Keratinocyte (primary cell): ENCODE data around the gene CBX2. TPM values are rescaled to one million over a fixed set of nuclear protein-coding genes. Genes with fewer than 3 reads are reported as not detected.

Source experiments
- DNase-seq: peaks from one replicate; pipeline ENCODE4 v3.0.0-alpha.2; 2011; ENCODE audit warnings: low read depth, missing footprints, low spot score
- FAIRE-seq: peaks from 2 replicates; lab custom pipeline; 2011; peaks lifted over from hg19 to GRCh38; lab: Jason Lieb, UNC
- H2AFZ ChIP-seq: 2 replicates; pipeline ENCODE4 v1.6.0; 2012; ENCODE audit warnings: low read length, control low read depth, inconsistent platforms; ENCODE audit not compliant: control insufficient read depth
- H3K27ac ChIP-seq: 2 replicates; pipeline ENCODE4 v1.5.1; 2011; ENCODE audit warnings: low read length; ENCODE audit not compliant: control insufficient read depth, insufficient read depth
- H3K27me3 ChIP-seq: 3 replicates; pipeline ENCODE4 v1.6.0; 2011; ENCODE audit warnings: low read length; ENCODE audit not compliant: control insufficient read depth, insufficient read depth; ENCODE audit errors: extremely low read depth
- H3K36me3 ChIP-seq, 2 experiments: 2 replicates in 1 of 2; 3 replicates in 1 of 2; pipeline ENCODE4 v1.5.1; 2011; ENCODE audit warnings: low read length in 2 of 2, mild to moderate bottlenecking in 1 of 2; ENCODE audit not compliant: control insufficient read depth in 2 of 2, insufficient read depth in 2 of 2; ENCODE audit errors: extremely low read depth in 1 of 2
- H3K4me1 ChIP-seq: 3 replicates; pipeline ENCODE4 v1.5.1; 2011; ENCODE audit warnings: low read length; ENCODE audit not compliant: control insufficient read depth, insufficient read depth; ENCODE audit errors: extremely low read depth
- H3K4me2 ChIP-seq: 3 replicates; pipeline ENCODE4 v1.6.0; 2011; ENCODE audit warnings: low read depth, low read length; ENCODE audit not compliant: control insufficient read depth, insufficient read depth; ENCODE audit errors: extremely low read depth
- H3K4me3 ChIP-seq, 3 experiments: fragments of 200-600 bp in 1 of 3; sonication (generic) in 1 of 3; 2 replicates in 2 of 3; 3 replicates in 1 of 3; pipeline ENCODE4 v1.5.1; 2011 to 2016; ENCODE audit warnings: low read length in 3 of 3, mild to moderate bottlenecking in 3 of 3, control low read depth in 2 of 3, inconsistent platforms in 1 of 3, low read depth in 1 of 3, mixed read lengths in 1 of 3, mixed run types in 1 of 3, moderate library complexity in 1 of 3; ENCODE audit not compliant: control insufficient read depth in 2 of 3, insufficient read depth in 2 of 3; ENCODE audit errors: extremely low read depth in 1 of 3
- H3K79me2 ChIP-seq: 2 replicates; pipeline ENCODE4 v1.6.0; 2012; ENCODE audit warnings: low read length; ENCODE audit not compliant: control insufficient read depth, insufficient read depth
- H3K9ac ChIP-seq: 3 replicates; pipeline ENCODE4 v1.6.0; 2011; ENCODE audit warnings: low read length; ENCODE audit not compliant: control insufficient read depth, insufficient read depth; ENCODE audit errors: extremely low read depth
- H3K9me1 ChIP-seq: 3 replicates; pipeline ENCODE4 v1.6.0; 2011; ENCODE audit warnings: low read length; ENCODE audit not compliant: control insufficient read depth, insufficient read depth; ENCODE audit errors: extremely low read depth
- H3K9me3 ChIP-seq: 2 replicates; pipeline ENCODE4 v1.5.1; 2012; ENCODE audit warnings: low read depth, low read length; ENCODE audit not compliant: control insufficient read depth
- H4K20me1 ChIP-seq: 3 replicates; pipeline ENCODE4 v1.6.0; 2011; ENCODE audit warnings: low read length; ENCODE audit not compliant: control insufficient read depth, insufficient read depth; ENCODE audit errors: extremely low read depth
- EZH2 ChIP-seq: IDR thresholded peaks from one replicate; pipeline ENCODE4 v1.6.1; 2012; ENCODE audit warnings: inconsistent platforms, mild to moderate bottlenecking, low read length, moderate library complexity
- dilution Hi-C: fragments of 300-500 bp; cut with MboI; formaldehyde crosslinking; loops from one replicate; pipeline ENCODE4 v1.7.0; 2020; ENCODE audit warnings: low sequenced_read_pairs; ENCODE audit not compliant: extremely low pct_ligation_motif_present
- polyA plus RNA-seq, 5 experiments: library from polyadenylated mRNA; depleted of rRNA in 3 of 5; stranded (reverse) in 3 of 5; stranded (forward) in 1 of 5; unstranded in 1 of 5; fragments of >200 nt; gene quantifications; 1 replicate in 1 of 5; 2 replicates in 3 of 5; 3 replicates in 1 of 5; pipeline versions ENCODE4 v1.2.1 to v1.2.3, GENCODE V29; 2011 to 2012; ENCODE audit warnings: missing spikeins in 2 of 5, low read depth in 1 of 5, low replicate concordance in 1 of 5
- TF ChIP-seq, protein P1 (sequence below), 3 experiments: IDR thresholded peaks in 1 of 3; conservative IDR thresholded peaks in 1 of 3; optimal IDR thresholded peaks in 1 of 3; 2 replicates in 2 of 3; 3 replicates in 1 of 3; pipeline versions ENCODE3 to v1.5.1; 2011; ENCODE audit warnings: low read length in 3 of 3, mild to moderate bottlenecking in 3 of 3, moderate library complexity in 2 of 3, control low read depth in 1 of 3, inconsistent platforms in 1 of 3; ENCODE audit not compliant: insufficient read depth in 2 of 3; ENCODE audit errors: extremely low read depth in 1 of 3

CBX2 gene
- polyA plus RNA-seq, 1 donor (not counting 4 experiments of a cell fraction or from before 2014, with no cell fraction given) = 1.7 TPM

- Histone ChIP-seq H3K27me3 (peaks cover 12% of the 10 kb centered on the region), H3K4me2 (no peak overlapping the region), H3K36me3 (no peaks in the 10 kb centered on the region), H3K9me3 (no peaks in the 10 kb centered on the region), H2AFZ (no peak overlapping the region), H3K4me3 (no peak overlapping the region), H3K27ac (no peak overlapping the region), H3K9me1 (no peaks in the 10 kb centered on the region), H3K9ac (no peak overlapping the region), H4K20me1 (no peaks in the 10 kb centered on the region), H3K79me2 (no peaks in the 10 kb centered on the region), H3K4me1 (no peaks in the 10 kb centered on the region)
- dilution Hi-C loops = no loop called here
- FAIRE-seq (no peak), DNase-seq (no peak)
- TF ChIP-seq EZH2 = no peak
- TF ChIP-seq, protein P1, sequence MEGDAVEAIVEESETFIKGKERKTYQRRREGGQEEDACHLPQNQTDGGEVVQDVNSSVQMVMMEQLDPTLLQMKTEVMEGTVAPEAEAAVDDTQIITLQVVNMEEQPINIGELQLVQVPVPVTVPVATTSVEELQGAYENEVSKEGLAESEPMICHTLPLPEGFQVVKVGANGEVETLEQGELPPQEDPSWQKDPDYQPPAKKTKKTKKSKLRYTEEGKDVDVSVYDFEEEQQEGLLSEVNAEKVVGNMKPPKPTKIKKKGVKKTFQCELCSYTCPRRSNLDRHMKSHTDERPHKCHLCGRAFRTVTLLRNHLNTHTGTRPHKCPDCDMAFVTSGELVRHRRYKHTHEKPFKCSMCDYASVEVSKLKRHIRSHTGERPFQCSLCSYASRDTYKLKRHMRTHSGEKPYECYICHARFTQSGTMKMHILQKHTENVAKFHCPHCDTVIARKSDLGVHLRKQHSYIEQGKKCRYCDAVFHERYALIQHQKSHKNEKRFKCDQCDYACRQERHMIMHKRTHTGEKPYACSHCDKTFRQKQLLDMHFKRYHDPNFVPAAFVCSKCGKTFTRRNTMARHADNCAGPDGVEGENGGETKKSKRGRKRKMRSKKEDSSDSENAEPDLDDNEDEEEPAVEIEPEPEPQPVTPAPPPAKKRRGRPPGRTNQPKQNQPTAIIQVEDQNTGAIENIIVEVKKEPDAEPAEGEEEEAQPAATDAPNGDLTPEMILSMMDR (optimal IDR thresholded peaks at IDR 0.05 in 1 of 3, IDR thresholded peaks at IDR 0.05 in 1 of 3, conservative IDR thresholded peaks at IDR 0.05 in 1 of 3; ENCODE audit: extremely low read depth in 1 of 3, insufficient read depth in 2 of 3, low read length in 3 of 3) = no peak
Measured at GRCh38 chr17:79825580-79825921, 47.6 kb downstream of the CBX2 start.

DNA sequence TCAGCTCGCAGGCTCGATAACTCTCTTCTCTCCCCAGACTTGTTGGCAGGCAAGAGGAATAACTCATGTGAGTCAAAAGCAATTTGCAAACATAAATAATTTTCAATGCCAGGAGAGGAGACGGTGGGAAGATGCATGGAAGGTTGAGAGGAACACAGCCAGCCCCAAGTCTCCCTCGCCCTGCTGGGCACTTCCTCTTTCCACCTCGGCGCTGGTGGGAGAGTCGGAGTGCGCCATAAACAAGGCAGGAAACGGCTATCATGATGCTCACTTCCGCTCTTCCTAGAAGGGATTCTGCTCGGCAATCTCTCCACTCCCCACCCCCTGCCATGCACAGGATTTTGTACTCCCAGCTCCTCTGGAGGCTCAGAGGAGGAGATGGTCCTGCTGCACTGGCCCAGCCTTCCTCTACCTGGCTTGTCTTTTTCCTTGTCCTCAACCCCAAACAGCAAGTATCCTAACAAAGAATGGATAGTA is 48.3 kb downstream of the CBX2 start:
- Histone ChIP-seq H3K4me2 (no peak overlapping the region), H3K79me2 (no peaks in the 10 kb centered on the region), H3K4me1 (no peaks in the 10 kb centered on the region), H2AFZ (no peak overlapping the region), H4K20me1 (no peaks in the 10 kb centered on the region), H3K36me3 (no peaks in the 10 kb centered on the region), H3K27me3 (peaks cover 7% of the 10 kb centered on the region), H3K27ac (no peak overlapping the region), H3K4me3 (no peak overlapping the region), H3K9ac (no peak overlapping the region), H3K9me3 (no peaks in the 10 kb centered on the region), H3K9me1 (no peaks in the 10 kb centered on the region)
- TF ChIP-seq, protein P1 (optimal IDR thresholded peaks at IDR 0.05 in 1 of 3, IDR thresholded peaks at IDR 0.05 in 1 of 3, conservative IDR thresholded peaks at IDR 0.05 in 1 of 3; ENCODE audit: extremely low read depth in 1 of 3, insufficient read depth in 2 of 3, low read length in 3 of 3) = no peak
- no peak for TF ChIP-seq EZH2
- FAIRE-seq (no peak), DNase-seq (no peak)
- dilution Hi-C loops = no loop called here
